ENCODE results near the gene CALHM6. TPM values are rescaled to one million over a fixed set of nuclear protein-coding genes. Genes with fewer than 3 reads are reported as not detected.

CALHM6 gene
- total and polyA plus RNA-seq, 9 of the 15 experiments (the other 6 are each of a cell fraction or from before 2014, with no cell fraction given), result 0.24 TPM; not detected in 8

DNA sequence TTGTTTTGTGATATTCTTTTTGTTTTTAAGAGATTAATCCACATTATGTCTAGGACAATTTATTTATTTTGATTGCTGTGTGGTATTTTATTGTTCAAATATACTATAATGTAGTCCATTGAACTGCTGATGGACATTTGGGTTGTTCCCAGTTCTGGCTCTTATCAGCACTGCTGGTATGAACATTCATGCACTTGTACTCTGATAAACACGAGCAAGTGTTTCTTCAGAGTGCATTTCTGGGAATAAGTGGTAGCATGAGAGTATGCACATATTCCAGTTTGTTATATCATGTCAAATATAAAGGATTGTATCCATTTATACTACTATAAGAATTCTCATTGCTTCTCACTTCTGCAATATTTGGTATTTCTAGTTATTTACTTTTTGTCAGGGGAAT is 7.1 kb downstream of the CALHM6 start:
- no peaks in the 10 kb centered on the region for H3K9me1 ChIP-seq (ENCODE audit: control insufficient read depth, insufficient read depth, low read length)
- H3K4me2 ChIP-seq (ENCODE audit: insufficient read depth, low read length), result peak overlapping the region; percentile 3; the same call in 1 of the 2 replicates
- H3K9ac ChIP-seq (ENCODE audit: insufficient read depth in 1 of 2, low read depth in 2 of 2, low read length in 2 of 2), result no peak overlapping the region
- no peaks in the 10 kb centered on the region for H3K27me3 ChIP-seq (ENCODE audit: control insufficient read depth in 2 of 2, insufficient read depth in 2 of 2, low read length in 2 of 2)
- in situ Hi-C loops (cut with MboI), result no loop called here
- WGBS (ENCODE audit: insufficient coverage, low coverage, missing lambda C conversion rate), result 0% methylated on average over 1 of the region's 1 CpG
- no peaks in the 10 kb centered on the region for H3K79me2 ChIP-seq (ENCODE audit: control insufficient read depth, insufficient read depth, low read length)
- peak; percentile 65 for ATAC-seq
- intact Hi-C loops (cut with micrococcal nuclease), result no loop called here
- peak; percentile 65 for FAIRE-seq
- H2AFZ ChIP-seq (ENCODE audit: low read depth, low read length), result no peak overlapping the region
- BruUV-seq (replicated peaks), result no TSS peak
- no peak overlapping the region for H3K4me3 ChIP-seq
- ChIA-PET POLR2A (no interaction called here), CTCF (ENCODE audit: low intra/inter-chr PET ratio) (no interaction called here)
- H4K20me1 ChIP-seq (replicated peaks; ENCODE audit: control insufficient read depth, insufficient read depth, low read length), result no peaks in the 10 kb centered on the region
- DNase-seq (ENCODE audit: extremely low read depth in 1 of 4, low spot score in 3 of 4), result peak in 1 of 4 experiments; percentile 48
- H3K9me3 ChIP-seq (replicated peaks; ENCODE audit: control insufficient read depth, insufficient read depth, low read depth, low read length), result no peaks in the 10 kb centered on the region; the same call in 1 of the 2 replicates
- H3K36me3 ChIP-seq (ENCODE audit: control insufficient read depth, insufficient read depth, low read length), result no peaks in the 10 kb centered on the region
- peaks cover 2 to 13% of the 10 kb centered on the region in 2 experiments; a peak in 3 of 5 replicates for H3K4me1 ChIP-seq (replicated peaks in 1 of 2; ENCODE audit: control insufficient read depth in 2 of 2, insufficient read depth in 2 of 2, low read length in 2 of 2)
- no peak overlapping the region for H3K27ac ChIP-seq (ENCODE audit: extremely low read depth, low read depth, low read length)
- TF ChIP-seq GATAD2B (IDR thresholded peaks at IDR 0.05; ENCODE audit: borderline replicate concordance), result 0 out of 2 replicates have a peak, but pooled peaks have one; percentile 43
- no peak for TF ChIP-seq KAT7 (CRISPR knock-in tag; IDR thresholded peaks at IDR 0.05; ENCODE audit: borderline replicate concordance)
- TF ChIP-seq DPF2 (IDR thresholded peaks at IDR 0.05), result 0 out of 2 replicates have a peak, but pooled peaks have one; percentile 48
- TF ChIP-seq JUND (IDR thresholded peaks at IDR 0.05; ENCODE audit: borderline replicate concordance, low read depth, low read length), result no peak
- TF ChIP-seq JUND (tag; IDR thresholded peaks at IDR 0.05; ENCODE audit: borderline replicate concordance, low read depth, low read length), result peak; percentile 19; the same call in 1 of the 3 replicates
- peak; percentile 58; the same call in 1 of the 2 replicates for TF ChIP-seq SMARCA4 (IDR thresholded peaks at IDR 0.05)
- peak; percentile 39 for TF ChIP-seq MEIS2 (IDR thresholded peaks at IDR 0.05; ENCODE audit: partially characterized antibody)
- TF ChIP-seq ELF4 (CRISPR knock-in tag; IDR thresholded peaks at IDR 0.05), result no peak
- 0 out of 2 replicates have a peak, but pooled peaks have one; percentile 38 for TF ChIP-seq ZNF766 (CRISPR knock-in tag; conservative IDR thresholded peaks at IDR 0.05)
- no peak for TF ChIP-seq PRMT5 (CRISPR knock-in tag; IDR thresholded peaks at IDR 0.05)
- TF ChIP-seq CBFA2T2 (conservative IDR thresholded peaks at IDR 0.05), result peak; percentile 40; the same call in 1 of the 2 replicates
- no peak for TF ChIP-seq ZNF717 (CRISPR knock-in tag; IDR thresholded peaks at IDR 0.05)
- TF ChIP-seq TEAD4 (IDR thresholded peaks at IDR 0.05; ENCODE audit: low read length), result peak; percentile 45; the same call in 1 of the 2 replicates
- TF ChIP-seq TEAD4 (CRISPR knock-in tag; IDR thresholded peaks at IDR 0.05; ENCODE audit: borderline replicate concordance), result no peak
- peak; percentile 63; the same call in 1 of the 2 replicates for TF ChIP-seq CBFA2T3 (IDR thresholded peaks at IDR 0.05)
- TF ChIP-seq ARID1B (IDR thresholded peaks at IDR 0.05), result peak; percentile 76
- TF ChIP-seq TCF3 (CRISPR knock-in tag; IDR thresholded peaks at IDR 0.05), result peak; percentile 60
- peak in 1 of 2 experiments; percentile 28; a peak in 1 of 4 replicates for TF ChIP-seq TRIM24 (IDR thresholded peaks at IDR 0.05)
- no peak for TF ChIP-seq ZNF707 (CRISPR knock-in tag; conservative IDR thresholded peaks at IDR 0.05)
- TF ChIP-seq, protein P1, sequence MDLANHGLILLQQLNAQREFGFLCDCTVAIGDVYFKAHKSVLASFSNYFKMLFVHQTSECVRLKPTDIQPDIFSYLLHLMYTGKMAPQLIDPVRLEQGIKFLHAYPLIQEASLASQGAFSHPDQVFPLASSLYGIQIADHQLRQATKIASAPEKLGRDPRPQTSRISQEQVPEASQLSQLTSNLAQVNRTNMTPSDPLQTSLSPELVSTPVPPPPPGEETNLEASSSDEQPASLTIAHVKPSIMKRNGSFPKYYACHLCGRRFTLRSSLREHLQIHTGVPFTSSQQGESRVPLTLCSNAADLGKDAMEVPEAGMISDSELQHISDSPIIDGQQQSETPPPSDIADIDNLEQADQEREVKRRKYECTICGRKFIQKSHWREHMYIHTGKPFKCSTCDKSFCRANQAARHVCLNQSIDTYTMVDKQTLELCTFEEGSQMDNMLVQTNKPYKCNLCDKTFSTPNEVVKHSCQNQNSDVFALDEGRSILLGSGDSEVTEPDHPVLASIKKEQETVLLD (IDR thresholded peaks at IDR 0.05), result no peak
- TF ChIP-seq, protein P2, sequence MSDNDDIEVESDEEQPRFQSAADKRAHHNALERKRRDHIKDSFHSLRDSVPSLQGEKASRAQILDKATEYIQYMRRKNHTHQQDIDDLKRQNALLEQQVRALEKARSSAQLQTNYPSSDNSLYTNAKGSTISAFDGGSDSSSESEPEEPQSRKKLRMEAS (CRISPR knock-in tag; IDR thresholded peaks at IDR 0.05), result no peak
- no peak for TF ChIP-seq ZNF354B (CRISPR knock-in tag; IDR thresholded peaks at IDR 0.05)
- no peak for TF ChIP-seq CBFB (CRISPR knock-in tag; IDR thresholded peaks at IDR 0.05)
- TF ChIP-seq, protein P3, sequence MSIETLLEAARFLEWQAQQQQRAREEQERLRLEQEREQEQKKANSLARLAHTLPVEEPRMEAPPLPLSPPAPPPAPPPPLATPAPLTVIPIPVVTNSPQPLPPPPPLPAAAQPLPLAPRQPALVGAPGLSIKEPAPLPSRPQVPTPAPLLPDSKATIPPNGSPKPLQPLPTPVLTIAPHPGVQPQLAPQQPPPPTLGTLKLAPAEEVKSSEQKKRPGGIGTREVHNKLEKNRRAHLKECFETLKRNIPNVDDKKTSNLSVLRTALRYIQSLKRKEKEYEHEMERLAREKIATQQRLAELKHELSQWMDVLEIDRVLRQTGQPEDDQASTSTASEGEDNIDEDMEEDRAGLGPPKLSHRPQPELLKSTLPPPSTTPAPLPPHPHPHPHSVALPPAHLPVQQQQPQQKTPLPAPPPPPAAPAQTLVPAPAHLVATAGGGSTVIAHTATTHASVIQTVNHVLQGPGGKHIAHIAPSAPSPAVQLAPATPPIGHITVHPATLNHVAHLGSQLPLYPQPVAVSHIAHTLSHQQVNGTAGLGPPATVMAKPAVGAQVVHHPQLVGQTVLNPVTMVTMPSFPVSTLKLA (conservative IDR thresholded peaks at IDR 0.05), result 0 out of 4 replicates have a peak, but pooled peaks of 1 of the 2 experiments have one; percentile 29
- TF ChIP-seq PHB (CRISPR knock-in tag; IDR thresholded peaks at IDR 0.05), result no peak
